ENCODE measurements around the gene LPCAT3.

LPCAT3 gene

DNA sequence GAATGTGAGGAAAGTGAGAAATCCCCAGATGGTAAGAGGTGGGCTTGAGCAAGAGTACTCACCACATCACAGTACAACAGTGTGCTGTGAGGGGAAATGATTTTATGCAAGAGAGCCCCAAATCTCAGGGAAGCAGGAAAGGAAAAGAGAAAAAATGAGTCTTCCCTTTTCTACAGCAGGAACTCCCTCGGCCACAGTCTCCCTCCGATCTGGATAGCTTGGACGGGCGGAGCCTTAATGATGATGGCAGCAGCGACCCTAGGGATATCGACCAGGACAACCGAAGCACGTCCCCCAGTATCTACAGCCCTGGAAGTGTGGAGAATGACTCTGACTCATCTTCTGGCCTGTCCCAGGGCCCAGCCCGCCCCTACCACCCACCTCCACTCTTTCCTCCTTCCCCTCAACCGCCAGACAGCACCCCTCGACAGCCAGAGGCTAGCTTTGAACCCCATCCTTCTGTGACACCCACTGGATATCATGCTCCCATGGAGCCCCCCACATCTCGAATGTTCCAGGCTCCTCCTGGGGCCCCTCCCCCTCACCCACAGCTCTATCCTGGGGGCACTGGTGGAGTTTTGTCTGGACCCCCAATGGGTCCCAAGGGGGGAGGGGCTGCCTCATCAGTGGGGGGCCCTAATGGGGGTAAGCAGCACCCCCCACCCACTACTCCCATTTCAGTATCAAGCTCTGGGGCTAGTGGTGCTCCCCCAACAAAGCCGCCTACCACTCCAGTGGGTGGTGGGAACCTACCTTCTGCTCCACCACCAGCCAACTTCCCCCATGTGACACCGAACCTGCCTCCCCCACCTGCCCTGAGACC lies 82.7 kb downstream of the LPCAT3 start:
- no peak for DNase-seq

DNA sequence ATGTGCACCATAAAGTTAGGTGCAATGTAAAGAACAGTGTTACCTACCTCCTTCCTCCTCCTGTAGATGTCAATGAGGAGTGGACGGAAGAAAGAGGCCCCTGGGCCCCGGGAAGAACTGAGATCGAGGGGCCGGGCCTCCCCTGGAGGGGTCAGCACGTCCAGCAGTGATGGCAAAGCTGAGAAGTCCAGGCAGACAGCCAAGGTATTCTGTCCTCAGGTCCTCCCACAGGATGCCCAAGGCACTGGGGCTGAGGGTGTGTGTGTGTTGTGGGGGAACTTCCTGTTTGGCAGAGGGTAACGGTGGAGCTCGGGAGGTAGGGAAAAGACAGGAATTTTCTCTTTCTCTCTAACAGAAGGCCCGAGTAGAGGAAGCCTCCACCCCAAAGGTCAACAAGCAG lies 84.2 kb downstream of the LPCAT3 start:
- no peak for DNase-seq

DNA sequence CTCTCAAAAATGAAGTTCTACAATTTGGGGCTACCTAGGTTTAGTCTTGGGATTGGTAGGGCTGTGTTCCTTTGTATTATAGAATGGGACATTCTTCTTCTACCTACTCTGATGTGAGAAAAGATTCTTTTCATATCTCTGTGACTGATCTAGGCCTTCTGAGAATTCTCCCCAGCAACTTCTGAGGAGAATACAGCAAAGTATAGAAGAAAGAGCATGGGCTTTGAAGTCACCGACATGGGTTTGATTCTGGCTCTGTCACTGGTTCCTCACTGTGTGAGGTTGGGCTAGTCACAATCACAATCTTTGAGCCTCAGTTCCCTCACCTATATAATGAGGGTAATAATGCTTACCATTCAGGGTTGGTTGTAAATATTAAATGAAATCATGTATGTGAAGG lies 85.5 kb downstream of the LPCAT3 start:
- DNase-seq, result no peak

DNA sequence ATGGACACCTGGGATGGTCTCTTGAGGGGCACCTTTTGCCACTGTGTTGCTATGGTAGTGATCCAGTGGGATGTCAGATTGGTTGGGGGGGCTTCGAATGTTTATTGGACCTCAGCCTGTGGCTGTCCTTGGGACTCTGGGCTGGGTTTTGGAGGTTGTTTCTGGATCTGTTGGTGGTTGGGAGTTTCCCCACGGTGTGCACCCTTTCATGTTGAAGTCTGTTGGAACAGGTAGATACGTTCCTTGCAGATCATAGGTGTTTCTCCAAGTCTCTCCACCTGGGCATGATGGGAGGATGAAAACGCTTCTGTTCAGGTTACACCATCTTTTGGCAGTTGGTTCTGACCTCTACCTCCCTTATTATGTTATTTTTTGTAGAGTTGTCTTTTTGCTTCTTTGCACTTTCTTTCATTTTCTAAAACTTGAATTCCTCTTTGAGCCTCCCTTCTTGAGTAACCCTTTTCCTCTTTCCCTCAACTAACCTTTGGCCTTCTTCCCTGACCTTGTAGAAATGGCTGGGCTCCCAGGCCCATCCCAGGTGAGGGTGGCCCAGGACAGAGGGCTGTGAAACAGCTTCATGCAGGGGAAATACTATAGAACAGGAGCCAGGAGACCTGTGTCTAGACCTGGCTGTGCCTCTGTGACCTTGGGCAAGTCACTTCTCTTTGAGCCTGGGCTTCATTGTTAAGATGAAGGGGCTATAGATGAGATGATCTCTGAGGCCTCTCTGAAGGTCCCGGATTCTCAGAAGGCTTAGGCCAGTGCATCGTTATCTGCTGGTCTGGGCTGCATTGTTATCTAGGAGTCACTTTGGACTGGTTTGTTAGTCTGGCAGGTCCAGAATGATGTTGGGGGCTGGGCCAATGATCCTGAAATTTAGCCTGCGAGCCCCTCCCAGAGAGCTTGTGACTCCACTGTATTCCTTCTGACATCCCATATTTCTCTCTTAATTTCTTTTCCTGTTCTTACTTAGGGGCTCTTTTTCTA lies 88.5 kb downstream of the LPCAT3 start:
- no peak for DNase-seq

DNA sequence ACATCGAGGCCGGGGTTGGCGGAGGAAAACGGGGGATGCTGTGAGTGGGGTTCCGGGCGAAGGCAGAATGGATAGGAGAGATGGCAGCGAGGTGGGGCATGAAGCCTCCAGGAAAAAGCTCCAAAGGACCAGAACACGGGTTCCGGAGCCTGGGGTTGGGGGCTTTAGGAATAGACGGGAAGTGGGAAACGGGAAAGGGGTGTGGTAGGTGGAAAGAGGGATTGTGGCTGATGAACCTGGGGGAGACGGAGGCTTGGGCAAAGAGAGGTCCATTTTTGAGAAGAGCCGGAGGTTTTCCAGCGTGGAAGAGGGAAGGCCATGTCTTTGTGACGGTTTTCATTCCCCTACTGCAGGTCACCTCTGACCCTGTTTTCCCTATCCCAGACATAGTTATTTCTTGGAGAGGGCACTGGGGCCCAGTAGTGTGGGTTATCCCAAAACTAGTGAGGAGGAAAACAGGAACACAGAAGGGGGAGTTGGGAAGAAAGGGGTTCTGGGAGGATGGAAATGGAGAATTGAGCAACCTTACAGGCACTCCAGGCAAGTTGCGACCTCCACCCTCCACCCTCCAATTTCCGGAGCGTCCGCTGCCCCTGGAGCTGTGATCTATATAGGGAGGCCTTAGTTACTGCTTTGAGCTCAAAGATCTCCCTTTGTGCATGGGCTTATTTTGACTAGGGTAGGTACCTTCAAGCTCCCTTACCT lies 89.4 kb downstream of the LPCAT3 start:
- no peak for DNase-seq

DNA sequence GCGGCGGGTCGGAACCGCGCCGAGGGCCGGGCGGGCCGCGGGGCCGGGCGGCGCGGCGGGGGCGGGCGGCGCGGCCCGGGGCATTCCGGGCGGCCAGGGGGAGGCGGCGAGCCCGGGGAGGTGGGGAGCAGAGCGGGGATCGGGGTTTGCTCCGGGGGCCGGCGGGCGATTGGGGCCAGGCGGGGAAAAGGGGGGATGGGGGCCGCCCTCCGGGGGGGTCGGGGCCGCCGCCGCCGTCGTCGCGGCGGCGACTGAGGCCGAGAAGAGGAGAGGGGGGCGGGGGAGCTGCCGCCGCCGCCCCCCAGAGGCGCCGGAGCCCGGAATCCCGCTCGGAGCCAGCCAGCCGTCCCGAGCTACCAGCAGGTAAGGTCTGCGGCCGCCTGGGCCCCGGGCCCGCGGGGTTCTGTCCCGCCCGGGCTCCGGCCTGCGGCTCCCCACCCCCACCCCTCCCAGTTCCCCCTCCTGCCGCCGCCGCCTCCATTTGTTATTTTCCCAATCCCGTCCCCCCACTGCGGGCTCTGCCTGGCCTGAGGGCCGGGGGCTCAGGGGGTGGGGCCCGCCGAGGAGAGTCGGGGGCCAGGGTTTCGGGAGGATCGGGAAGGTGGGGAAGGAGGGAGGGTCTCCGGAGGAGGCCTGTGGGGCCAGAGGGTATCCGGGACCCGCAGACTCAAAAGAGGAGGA lies 90.1 kb downstream of the LPCAT3 start:
- no peak for DNase-seq

DNA sequence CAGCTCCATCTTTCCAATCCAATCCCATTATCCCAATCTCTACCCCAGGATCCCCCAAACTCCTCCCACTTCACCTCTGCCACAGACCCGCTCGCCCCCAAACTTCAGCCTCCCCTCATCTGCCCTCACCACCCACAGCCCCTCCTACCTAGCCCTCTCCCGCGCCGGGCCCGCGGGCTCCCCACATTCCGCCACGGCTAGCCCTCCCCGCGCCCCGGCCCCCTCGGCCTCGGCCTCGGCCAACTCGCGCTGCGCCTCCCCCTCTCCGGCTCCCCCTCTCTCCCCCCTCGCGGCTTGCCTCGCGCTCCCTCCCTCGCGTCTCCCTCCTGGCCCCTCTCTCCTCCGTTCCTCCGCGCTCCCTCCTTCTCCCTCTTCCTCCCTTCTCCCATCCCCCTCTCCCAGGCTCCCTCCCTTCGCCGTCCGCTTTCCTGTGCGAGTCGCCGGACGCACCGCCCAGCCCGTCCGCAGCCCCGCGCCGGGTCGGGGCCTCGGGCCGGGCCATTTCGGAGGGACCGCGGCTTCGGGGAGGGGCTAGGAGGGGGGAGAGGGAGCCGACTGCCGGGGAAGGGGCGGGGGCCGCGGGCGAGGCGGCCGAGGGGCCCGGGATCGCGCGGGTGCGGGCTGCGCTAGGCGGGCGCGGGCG lies 90.8 kb downstream of the LPCAT3 start, which contains the start of gene ATN1:
ATN1 (plus strand) TSS at position 581 of the 643 bp plus-strand sequence. CDS start 6,043 bp downstream, outside the sequence.
- peak; percentile 68 for DNase-seq
